HepG2 (cell line): Measurements from ENCODE around the gene COQ5. TPM values are rescaled to one million over a fixed set of nuclear protein-coding genes. Genes with fewer than 3 reads are reported as not detected.

Experiments
- ATAC-seq: fragments of 200-7000 bp; cut with Tn5 transposase; 3 replicates; pipeline ENCODE4 v1.9.1; 2020; ENCODE audit warnings: mild to moderate bottlenecking, moderate library complexity
- BruUV-seq: library from RNA; stranded (reverse); fragments of 400-500 nt; replicated peaks from 2 replicates; lab custom pipeline; 2021; lab: Mats Ljungman, UMichigan
- CTCF ChIA-PET: fragments of 300-600 bp; formaldehyde crosslinking; extraction: SDS; loops from one replicate; lab custom pipeline; 2021; ENCODE audit warnings: low total read pairs, inconsistent platforms, low intra/inter-chr PET ratio; lab: Yijun Ruan, JAX
- POLR2A ChIA-PET: fragments of 350-600 bp; sonication (Branson Sonifier 250); formaldehyde crosslinking; loops from one replicate; lab custom pipeline; 2020; ENCODE audit warnings: antibody characterized with exemption, inconsistent platforms; lab: Yijun Ruan, JAX
- DNase-seq: peaks from one replicate; pipeline ENCODE4 v3.0.0-alpha.2; 2015; ENCODE audit warnings: low spot score
- FAIRE-seq: peaks from 3 replicates; lab custom pipeline; 2011; peaks lifted over from hg19 to GRCh38; lab: Jason Lieb, UNC
- H2AFZ ChIP-seq: one replicate; pipeline ENCODE4 v1.6.1; 2011; ENCODE audit warnings: low read length, inconsistent platforms
- H3K27ac ChIP-seq: fragments of 300-600 bp; 3 replicates; pipeline ENCODE4 v1.8.0; 2011; ENCODE audit warnings: mixed run types, mild to moderate bottlenecking, mixed read lengths, low read length, inconsistent platforms; ENCODE audit not compliant: insufficient read depth; ENCODE audit errors: extremely low read length
- H3K27me3 ChIP-seq, 2 experiments: fragments of 200-600 bp in 1 of 2; 2 replicates in 1 of 2; 3 replicates in 1 of 2; pipeline versions ENCODE4 v1.6.0 to v1.8.0; 2011; ENCODE audit warnings: low read length in 2 of 2, mild to moderate bottlenecking in 2 of 2, moderate library complexity in 2 of 2, inconsistent platforms in 1 of 2; ENCODE audit not compliant: insufficient read depth in 2 of 2, control insufficient read depth in 1 of 2
- H3K36me3 ChIP-seq, 2 experiments: fragments of 200-600 bp in 1 of 2; replicated peaks in 1 of 2; 2 replicates in 1 of 2; 3 replicates in 1 of 2; pipeline versions ENCODE4 v1.5.1 to v1.8.0; 2011; ENCODE audit warnings: low read length in 2 of 2, inconsistent platforms in 1 of 2; ENCODE audit not compliant: insufficient read depth in 2 of 2, control insufficient read depth in 1 of 2
- H3K4me1 ChIP-seq: 2 replicates; pipeline ENCODE4 v1.5.1; 2012; ENCODE audit warnings: low read length, inconsistent platforms; ENCODE audit not compliant: insufficient read depth
- H3K4me2 ChIP-seq: 2 replicates; pipeline ENCODE4 v1.6.0; 2011; ENCODE audit warnings: low read depth, low read length, inconsistent platforms
- H3K4me3 ChIP-seq, 3 experiments: fragments of 200-600 bp in 1 of 3; sonication (generic), shearing (Covaris generic) in 1 of 3; replicated peaks in 1 of 3; 2 replicates each; pipeline ENCODE4 v1.5.1; 2011 to 2016; ENCODE audit warnings: low read length in 3 of 3, inconsistent platforms in 2 of 3, low read depth in 2 of 3, mild to moderate bottlenecking in 2 of 3, control low read depth in 1 of 3, mixed read lengths in 1 of 3; ENCODE audit not compliant: insufficient read depth in 1 of 3
- H3K79me2 ChIP-seq: one replicate; pipeline ENCODE4 v1.6.1; 2011; ENCODE audit warnings: low read length, inconsistent platforms; ENCODE audit not compliant: insufficient read depth
- H3K9ac ChIP-seq: 2 replicates; pipeline ENCODE4 v1.6.0; 2011; ENCODE audit warnings: mild to moderate bottlenecking, low read depth, low read length, inconsistent platforms; ENCODE audit not compliant: insufficient read depth
- H3K9me3 ChIP-seq: 2 replicates; pipeline ENCODE4 v1.5.1; 2012; ENCODE audit warnings: mild to moderate bottlenecking, low read length
- H4K20me1 ChIP-seq: 2 replicates; pipeline ENCODE4 v1.6.0; 2011; ENCODE audit warnings: inconsistent platforms, mild to moderate bottlenecking, low read length, moderate library complexity; ENCODE audit not compliant: insufficient read depth
- HES4 ChIP-seq: sonication (generic); formaldehyde crosslinking; IDR thresholded peaks from 2 replicates; pipeline ENCODE4 v1.9.0; 2021; ENCODE audit warnings: mild to moderate bottlenecking, missing genetic modification reagents, borderline replicate concordance
- IRX3 ChIP-seq: sonication (generic); formaldehyde crosslinking; IDR thresholded peaks from 2 replicates; pipeline ENCODE4 v1.8.1; 2023; ENCODE audit warnings: mild to moderate bottlenecking, low read depth, missing genetic modification reagents, borderline replicate concordance
- SP4 ChIP-seq: sonication (generic); formaldehyde crosslinking; IDR thresholded peaks from 2 replicates; pipeline ENCODE4 v1.8.1; 2023; ENCODE audit warnings: mild to moderate bottlenecking, missing genetic modification reagents
- TARDBP ChIP-seq: sonication (generic); formaldehyde crosslinking; IDR thresholded peaks from 2 replicates; pipeline ENCODE4 v1.8.0; 2022; ENCODE audit warnings: mild to moderate bottlenecking, missing genetic modification reagents
- TBP ChIP-seq: sonication (generic); formaldehyde crosslinking; IDR thresholded peaks from 2 replicates; pipeline ENCODE4 v1.5.0; 2020; ENCODE audit warnings: missing genetic modification reagents
- ZNF20 ChIP-seq: sonication (generic); formaldehyde crosslinking; IDR thresholded peaks from 2 replicates; pipeline ENCODE4 v1.4.0; 2020; ENCODE audit warnings: mild to moderate bottlenecking, moderate library complexity, missing genetic modification reagents
- ZNF446 ChIP-seq: sonication (generic); formaldehyde crosslinking; IDR thresholded peaks from 2 replicates; pipeline ENCODE4 v1.5.0; 2020; ENCODE audit warnings: mild to moderate bottlenecking, missing genetic modification reagents
- ZNF576 ChIP-seq: sonication (generic); formaldehyde crosslinking; IDR thresholded peaks from 2 replicates; pipeline ENCODE4 v1.4.0; 2020; ENCODE audit warnings: mild to moderate bottlenecking, missing genetic modification reagents
- ZNF672 ChIP-seq: sonication (generic); formaldehyde crosslinking; IDR thresholded peaks from 2 replicates; pipeline ENCODE4 v1.8.1; 2022; ENCODE audit warnings: missing genetic modification reagents
- ZSCAN31 ChIP-seq: sonication (generic); formaldehyde crosslinking; IDR thresholded peaks from 2 replicates; pipeline ENCODE4 v1.5.0; 2020; ENCODE audit warnings: low read depth, mild to moderate bottlenecking, missing genetic modification reagents
- WGBS: methylation state at CpG from one replicate; pipeline ENCODE4 v1.1.6; 2017; ENCODE audit warnings: low lambda C conversion rate; 5-methylcytosine and 5-hydroxymethylcytosine counted together
- in situ Hi-C: cut with HindIII; loops from 2 replicates; pipeline ENCODE4 v1.10.0; 2017; ENCODE audit warnings: low pct_unique_long_range_greater_than_20kb; ENCODE audit not compliant: extremely low pct_ligation_motif_present
- intact Hi-C: fragments of 100-400 bp; cut with micrococcal nuclease; formaldehyde crosslinking; loops from one replicate; pipeline ENCODE4 v1.10.0; 2022; ENCODE audit not compliant: unreplicated experiment
- polyA plus RNA-seq, 8 experiments: library from polyadenylated mRNA; depleted of rRNA in 3 of 8; stranded (reverse) in 7 of 8; unstranded in 1 of 8; fragments of >200 nt; fragmentation: Illumina TruSeq in 4 of 8; extraction: Trizol in 4 of 8; gene quantifications; 2 replicates each; pipeline versions ENCODE4 v1.2.1 to v1.2.3, GENCODE V29; 2011 to 2016; ENCODE audit warnings: low read depth in 4 of 8, missing spikeins in 1 of 8, mixed read lengths in 1 of 8; ENCODE audit not compliant: insufficient read depth in 1 of 8
- total RNA-seq, 5 experiments: library from RNA; depleted of rRNA; stranded (reverse); fragments of >200 nt; fragmentation: Illumina TruSeq; extraction: Trizol; gene quantifications; 2 replicates each; pipeline ENCODE4 v1.2.3, GENCODE V29; 2016; ENCODE audit warnings: low read depth in 1 of 5

COQ5 gene
- total and polyA plus RNA-seq, 2 of the 13 experiments (the other 11 are each of a cell fraction or from before 2014, with no cell fraction given): 36.4 to 41.5 TPM

DNA sequence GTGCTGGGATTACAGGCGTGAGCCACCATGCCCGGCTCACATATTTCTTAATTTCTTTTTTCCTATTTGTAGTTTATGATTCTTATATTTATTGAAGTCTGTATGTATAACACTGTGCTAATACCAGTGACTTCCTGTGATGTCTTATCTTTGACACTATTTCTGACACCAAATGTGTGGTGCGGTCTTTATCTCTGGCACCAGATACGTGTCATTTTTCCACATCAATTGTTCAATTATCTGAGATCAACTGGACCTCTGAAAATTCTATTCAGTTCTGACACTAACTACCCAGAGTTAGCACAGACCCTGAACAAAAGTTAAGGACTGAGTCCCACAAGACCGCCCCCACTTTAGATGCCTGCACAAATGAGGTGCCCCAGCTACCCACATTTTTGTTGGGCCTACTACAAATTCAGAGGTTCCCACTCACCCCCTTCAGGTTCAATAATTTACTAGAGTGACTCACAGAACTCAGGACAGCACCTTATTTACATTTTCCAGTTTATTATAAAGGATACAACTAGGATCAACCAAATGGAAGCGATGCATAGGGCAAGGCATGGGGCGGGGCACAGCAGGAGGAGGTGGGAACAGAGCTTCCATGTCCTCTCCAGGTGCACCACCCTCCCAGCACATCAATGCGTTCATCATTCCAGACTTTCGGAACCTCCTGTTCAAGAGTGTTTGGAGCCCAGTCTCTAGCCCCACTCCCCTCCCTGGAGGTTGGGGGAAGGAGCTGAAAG, 47.8 kb downstream of the COQ5 start:
- no peaks in the 10 kb centered on the region for H3K27me3 ChIP-seq
- no TSS peak for BruUV-seq
- CTCF ChIA-PET: no interaction called here
- WGBS: 97% methylated on average over 9 of the region's 9 CpGs
- H3K79me2 ChIP-seq: no peaks in the 10 kb centered on the region
- in situ Hi-C loops: no loop called here
- no peak overlapping the region for H3K4me2 ChIP-seq
- POLR2A ChIA-PET: no interaction called here
- H3K9ac ChIP-seq: no peak overlapping the region
- ATAC-seq (no peak), FAIRE-seq (no peak), DNase-seq (no peak)
- H3K4me3 ChIP-seq: no peak overlapping the region
- no peak overlapping the region for H3K27ac ChIP-seq
- no peak for TF ChIP-seq ZNF446
- no peak for TF ChIP-seq IRX3 (CRISPR knock-in tag)
- TF ChIP-seq ZNF672 (CRISPR knock-in tag): no peak
- TF ChIP-seq TBP (CRISPR knock-in tag): no peak
- no peak for TF ChIP-seq ZNF576
- TF ChIP-seq TARDBP: no peak
- no peak for TF ChIP-seq SP4 (CRISPR knock-in tag)
- no peak for TF ChIP-seq ZNF20
- TF ChIP-seq HES4 (CRISPR knock-in tag): no peak
- no peak overlapping the region for H2AFZ ChIP-seq
- H3K4me1 ChIP-seq: no peaks in the 10 kb centered on the region
- no peaks in the 10 kb centered on the region for H3K9me3 ChIP-seq
- no peaks in the 10 kb centered on the region for H4K20me1 ChIP-seq
- intact Hi-C loops: no loop called here
- no peaks in the 10 kb centered on the region for H3K36me3 ChIP-seq

DNA sequence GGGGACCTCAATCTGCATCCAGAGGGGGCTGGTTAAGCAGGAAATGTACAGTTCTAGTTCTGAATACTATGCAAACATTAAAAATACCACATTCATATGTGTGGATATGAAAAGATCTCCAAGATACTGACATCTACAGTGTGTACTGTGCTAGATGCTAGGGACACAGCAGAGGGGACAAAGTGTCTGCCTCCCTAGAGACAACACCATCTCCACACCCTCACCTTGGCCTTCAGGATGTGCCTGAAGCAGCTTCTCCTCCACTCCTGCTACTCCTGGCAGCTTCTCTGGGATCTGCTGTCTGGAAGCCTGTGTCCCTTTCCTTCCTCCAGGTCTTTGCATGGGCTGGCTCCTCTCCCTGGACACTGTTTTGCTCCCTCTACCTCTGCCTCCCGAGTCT, 48.7 kb downstream of the COQ5 start:
- H3K4me2 ChIP-seq: no peak overlapping the region
- TF ChIP-seq ZSCAN31 (CRISPR knock-in tag) (no peak), ZNF20 (no peak)
- TF ChIP-seq, all 625 proteins: peak for 0
- no peak overlapping the region for H2AFZ ChIP-seq
- H3K27ac ChIP-seq: no peak overlapping the region
- H3K9ac ChIP-seq: no peak overlapping the region
- ChIA-PET CTCF (no interaction called here), POLR2A (interaction anchor here (1.4 kb wide), 1 partner anchor 17 kb away, joined by 3 read pairs; no protein-coding TSS in a partner anchor)
- ATAC-seq: no peak
- H3K4me3 ChIP-seq: no peak overlapping the region
- no peak for FAIRE-seq
- no peaks in the 10 kb centered on the region for H3K9me3 ChIP-seq
- H3K4me1 ChIP-seq: no peaks in the 10 kb centered on the region
- BruUV-seq: no TSS peak
- intact Hi-C loops: no loop called here
- no peak for DNase-seq
- H3K36me3 ChIP-seq: no peaks in the 10 kb centered on the region
- no peaks in the 10 kb centered on the region for H3K79me2 ChIP-seq
- 54% methylated on average over 1 of the region's 1 CpG for WGBS
- in situ Hi-C loops: no loop called here
- no peaks in the 10 kb centered on the region for H3K27me3 ChIP-seq
- no peaks in the 10 kb centered on the region for H4K20me1 ChIP-seq
